Sigmoid colon (tissue), 4 donors: Measurements from ENCODE around the gene ENTPD1.

Experiments used
- EP300 ChIP-seq, 4 donors: sonication (generic); formaldehyde crosslinking; IDR thresholded peaks; one replicate each; pipeline ENCODE4 v1.6.1; 2017; ENCODE audit warnings: antibody characterized with exemption in 4 of 4
- POLR2A ChIP-seq, 2 donors: fragments of 450-650 bp; IDR thresholded peaks; one replicate each; pipeline ENCODE4 v1.6.1; 2016; ENCODE audit warnings: antibody characterized with exemption in 2 of 2, mild to moderate bottlenecking in 2 of 2, moderate library complexity in 2 of 2
- POLR2AphosphoS5 ChIP-seq, 4 donors: sonication (generic); formaldehyde crosslinking; IDR thresholded peaks; one replicate each; pipeline ENCODE4 v1.6.1; 2017; ENCODE audit warnings: antibody characterized with exemption in 4 of 4
- TF ChIP-seq, protein P1 (sequence below), 4 experiments: fragments of 450-650 bp in 3 of 4; fragments of 200-600 bp in 1 of 4; IDR thresholded peaks; one replicate each; pipeline ENCODE4 v1.5.1; 2016 to 2019; ENCODE audit warnings: antibody characterized with exemption in 4 of 4, mild to moderate bottlenecking in 3 of 4, moderate library complexity in 2 of 4

DNA sequence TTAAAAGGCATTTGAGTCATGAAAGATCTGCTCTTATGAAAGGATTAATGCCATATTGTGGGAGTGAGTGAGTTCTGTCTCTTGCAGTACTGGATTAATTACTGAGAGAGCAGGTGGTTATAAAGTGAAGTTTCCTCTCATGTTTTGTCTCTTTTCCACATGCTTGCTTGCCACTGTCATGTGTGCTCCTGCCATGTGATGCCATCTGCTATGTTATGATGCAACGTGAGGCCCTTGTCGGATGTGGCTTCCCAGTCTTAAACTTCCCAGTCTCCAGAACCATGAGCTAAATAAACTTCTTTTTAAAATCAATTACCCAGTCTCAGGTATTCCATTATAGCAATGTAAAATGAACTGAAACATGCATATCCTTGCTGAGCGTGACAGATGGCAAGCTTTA lies 39.5 kb upstream of the ENTPD1 start:
- TF ChIP-seq POLR2A (IDR thresholded peaks at IDR 0.05), result no peak
- TF ChIP-seq, protein P1, sequence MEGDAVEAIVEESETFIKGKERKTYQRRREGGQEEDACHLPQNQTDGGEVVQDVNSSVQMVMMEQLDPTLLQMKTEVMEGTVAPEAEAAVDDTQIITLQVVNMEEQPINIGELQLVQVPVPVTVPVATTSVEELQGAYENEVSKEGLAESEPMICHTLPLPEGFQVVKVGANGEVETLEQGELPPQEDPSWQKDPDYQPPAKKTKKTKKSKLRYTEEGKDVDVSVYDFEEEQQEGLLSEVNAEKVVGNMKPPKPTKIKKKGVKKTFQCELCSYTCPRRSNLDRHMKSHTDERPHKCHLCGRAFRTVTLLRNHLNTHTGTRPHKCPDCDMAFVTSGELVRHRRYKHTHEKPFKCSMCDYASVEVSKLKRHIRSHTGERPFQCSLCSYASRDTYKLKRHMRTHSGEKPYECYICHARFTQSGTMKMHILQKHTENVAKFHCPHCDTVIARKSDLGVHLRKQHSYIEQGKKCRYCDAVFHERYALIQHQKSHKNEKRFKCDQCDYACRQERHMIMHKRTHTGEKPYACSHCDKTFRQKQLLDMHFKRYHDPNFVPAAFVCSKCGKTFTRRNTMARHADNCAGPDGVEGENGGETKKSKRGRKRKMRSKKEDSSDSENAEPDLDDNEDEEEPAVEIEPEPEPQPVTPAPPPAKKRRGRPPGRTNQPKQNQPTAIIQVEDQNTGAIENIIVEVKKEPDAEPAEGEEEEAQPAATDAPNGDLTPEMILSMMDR (IDR thresholded peaks at IDR 0.05), result no peak
- TF ChIP-seq POLR2AphosphoS5 (IDR thresholded peaks at IDR 0.05), result no peak
- no peak for TF ChIP-seq EP300 (IDR thresholded peaks at IDR 0.05)
